Activated CD4-positive, alpha-beta memory T cell treated with anti-CD3 and anti-CD28 coated beads for 36 hours (primary cell): ENCODE results near the gene RPL39L. TPM values are rescaled to one million over a fixed set of nuclear protein-coding genes. Genes with fewer than 3 reads are reported as not detected.

Experiments
- CTCF ChIA-PET: fragments of 350-600 bp; sonication (Branson Sonifier 250); formaldehyde crosslinking; loops from one replicate; lab custom pipeline; 2021; ENCODE audit warnings: antibody characterized with exemption, inconsistent platforms; lab: Charles Lee
- POLR2A ChIA-PET: fragments of 350-600 bp; sonication (Branson Sonifier 250); formaldehyde crosslinking; loops from one replicate; lab custom pipeline; 2021; ENCODE audit warnings: antibody characterized with exemption; lab: Charles Lee
- DNase-seq: peaks from one replicate; pipeline ENCODE4 v3.0.0-alpha.2; 2020
- H3K27ac Mint-ChIP-seq: one replicate; pipeline ENCODE4 v1.8.0; 2021; ENCODE audit warnings: mixed read lengths
- H3K27me3 Mint-ChIP-seq: one replicate; pipeline ENCODE4 v1.8.0; 2021; ENCODE audit warnings: mixed read lengths
- H3K36me3 Mint-ChIP-seq: one replicate; pipeline ENCODE4 v1.8.0; 2021; ENCODE audit warnings: mixed read lengths
- H3K4me1 Mint-ChIP-seq: one replicate; pipeline ENCODE4 v1.8.0; 2021; ENCODE audit warnings: low read depth, mixed read lengths
- H3K4me3 Mint-ChIP-seq: one replicate; pipeline ENCODE4 v1.8.0; 2021; ENCODE audit warnings: mild to moderate bottlenecking, mixed read lengths
- H3K9me3 Mint-ChIP-seq: one replicate; pipeline ENCODE4 v1.8.0; 2021; ENCODE audit warnings: mixed read lengths
- intact Hi-C: fragments of 100-400 bp; cut with micrococcal nuclease; formaldehyde crosslinking; loops from one replicate; pipeline ENCODE4 v1.15.1; 2023
- total RNA-seq, 2 experiments: library from RNA; stranded (reverse); gene quantifications; one replicate each; pipeline ENCODE4 v1.2.3, GENCODE V29; 2021

Gene RPL39L
- total RNA-seq, 2 experiments from 2014 or later, result 22.5 to 25.2 TPM

GRCh38 chr3:187167777-187168176 lies 28.5 kb upstream of the RPL39L start:
- Mint-ChIP-seq H3K27ac (no peak overlapping the region), H3K4me3 (no peak overlapping the region), H3K4me1 (peaks cover 8% of the 10 kb centered on the region), H3K27me3 (no peaks in the 10 kb centered on the region), H3K36me3 (no peaks in the 10 kb centered on the region), H3K9me3 (no peaks in the 10 kb centered on the region)
- no peak for DNase-seq
- ChIA-PET CTCF (interaction anchor here (0.7 to 8.2 kb wide), 2 partner anchors 55 to 935 kb away, joined by 3 to 177 read pairs; no protein-coding TSS in a partner anchor), POLR2A (no interaction called here)
- intact Hi-C loops, result loop anchor here (10.0 kb wide), 1 partner anchor 233 kb away; the partner anchor contains the start of gene ST6GAL1

- CTCF ChIA-PET, result interaction anchor here (0.6 to 8.2 kb wide), 5 partner anchors 16 to 666 kb away, joined by 3 to 177 read pairs (median 4); no protein-coding TSS in a partner anchor
- H3K9me3 Mint-ChIP-seq, result no peaks in the 10 kb centered on the region
- no peaks in the 10 kb centered on the region for H3K36me3 Mint-ChIP-seq
- H3K4me1 Mint-ChIP-seq, result peaks cover 8% of the 10 kb centered on the region
- DNase-seq, result no peak
- POLR2A ChIA-PET, result no interaction called here
- H3K27me3 Mint-ChIP-seq, result no peaks in the 10 kb centered on the region
- no peak overlapping the region for H3K27ac Mint-ChIP-seq
- intact Hi-C loops, result loop anchor here (10.0 kb wide), 1 partner anchor 232 kb away; the partner anchor contains the start of gene ST6GAL1
- H3K4me3 Mint-ChIP-seq, result no peak overlapping the region
Measured at GRCh38 chr3:187166750-187167149, 27.5 kb upstream of the RPL39L start.

- intact Hi-C loops, result loop anchor here (1.0 to 10.0 kb wide), 3 partner anchors 52 to 316 kb away; partner anchors contain the start of gene ST6GAL1
Measured at GRCh38 chr3:187165144-187165543, 25.8 kb upstream of the RPL39L start.

GRCh38 chr3:187162265-187162953 lies 23.1 kb upstream of the RPL39L start:
- ChIA-PET CTCF (interaction anchor here (0.6 to 8.2 kb wide), 8 partner anchors 10 to 312 kb away, joined by 3 to 177 read pairs (median 17); partner anchors contain the start of gene RPL39L), POLR2A (no interaction called here)
- intact Hi-C loops, result loop anchor here (10.0 kb wide), 1 partner anchor 228 kb away; the partner anchor contains the start of gene ST6GAL1
- H3K27ac Mint-ChIP-seq, result no peak overlapping the region
- H3K36me3 Mint-ChIP-seq, result no peaks in the 10 kb centered on the region
- H3K4me3 Mint-ChIP-seq, result no peak overlapping the region
- DNase-seq, result no peak
- peaks cover 3% of the 10 kb centered on the region for H3K27me3 Mint-ChIP-seq
- peaks cover 11% of the 10 kb centered on the region for H3K9me3 Mint-ChIP-seq
- no peaks in the 10 kb centered on the region for H3K4me1 Mint-ChIP-seq

More at GRCh38 chr3:187165144-187165543, 25.8 kb upstream of the RPL39L start:
- Mint-ChIP-seq H3K4me3 (no peak overlapping the region), H3K27me3 (peaks cover 3% of the 10 kb centered on the region), H3K27ac (no peak overlapping the region), H3K36me3 (no peaks in the 10 kb centered on the region), H3K9me3 (no peaks in the 10 kb centered on the region), H3K4me1 (peaks cover 3% of the 10 kb centered on the region)
- DNase-seq, result peak; percentile 20
- ChIA-PET CTCF (interaction anchor here (0.6 to 8.2 kb wide), 44 partner anchors 9 to 1868 kb away, joined by 3 to 177 read pairs (median 4); partner anchors contain the start of gene RPL39L), POLR2A (interaction anchor here (0.6 to 0.7 kb wide), 5 partner anchors 15 to 540 kb away, joined by 3 to 5 read pairs (median 4); no protein-coding TSS in a partner anchor)

GRCh38 chr3:187161556-187161955 lies 22.3 kb upstream of the RPL39L start:
- ChIA-PET POLR2A (no interaction called here), CTCF (interaction anchor here (2.3 to 4.0 kb wide), 3 partner anchors 11 to 48 kb away, joined by 17 to 66 read pairs (median 25); partner anchors contain the start of gene RPL39L)
- intact Hi-C loops, result loop anchor here (10.0 kb wide), 1 partner anchor 227 kb away; the partner anchor contains the start of gene ST6GAL1
- Mint-ChIP-seq H3K4me1 (no peaks in the 10 kb centered on the region), H3K27ac (no peak overlapping the region), H3K4me3 (no peak overlapping the region), H3K27me3 (peaks cover 3% of the 10 kb centered on the region), H3K36me3 (no peaks in the 10 kb centered on the region), H3K9me3 (peaks cover 11% of the 10 kb centered on the region)
- no peak for DNase-seq

- Mint-ChIP-seq H3K4me3 (no peak overlapping the region), H3K36me3 (peaks cover 2% of the 10 kb centered on the region), H3K4me1 (no peaks in the 10 kb centered on the region), H3K27me3 (peaks cover 6% of the 10 kb centered on the region), H3K9me3 (peaks cover 3% of the 10 kb centered on the region), H3K27ac (no peak overlapping the region)
- peak; percentile 81 for DNase-seq
- CTCF ChIA-PET, result interaction anchor here (0.6 to 5.5 kb wide), 27 partner anchors 9 to 351 kb away, joined by 3 to 174 read pairs (median 6); partner anchors contain the start of gene RPL39L
- intact Hi-C loops, result loop anchor here (1.0 kb wide), 2 partner anchors 37 to 301 kb away; no protein-coding TSS in a partner anchor
- POLR2A ChIA-PET, result interaction anchor here (1.4 kb wide), 1 partner anchor 12 kb away, joined by 4 read pairs; the partner anchor contains the start of gene RPL39L
Measured at GRCh38 chr3:187150599-187150998, 11.3 kb upstream of the RPL39L start.

- intact Hi-C loops, result loop anchor here (1.0 kb wide), 2 partner anchors 37 to 301 kb away; no protein-coding TSS in a partner anchor
- DNase-seq, result no peak
- H3K27ac Mint-ChIP-seq, result no peak overlapping the region
- H3K4me1 Mint-ChIP-seq, result no peaks in the 10 kb centered on the region
- no peak overlapping the region for H3K4me3 Mint-ChIP-seq
- peaks cover 4% of the 10 kb centered on the region for H3K36me3 Mint-ChIP-seq
- H3K9me3 Mint-ChIP-seq, result peaks cover 8% of the 10 kb centered on the region
- H3K27me3 Mint-ChIP-seq, result peaks cover 6% of the 10 kb centered on the region
- ChIA-PET CTCF (interaction anchor here (0.6 to 5.5 kb wide), 27 partner anchors 10 to 351 kb away, joined by 3 to 174 read pairs (median 6); partner anchors contain the start of gene RPL39L), POLR2A (interaction anchor here (0.6 to 1.4 kb wide), 2 partner anchors 11 to 15 kb away, joined by 4 read pairs; partner anchors contain the start of gene RPL39L)
Measured at GRCh38 chr3:187150186-187150585, 10.9 kb upstream of the RPL39L start.

- H3K36me3 Mint-ChIP-seq, result peaks cover 17% of the 10 kb centered on the region
- ChIA-PET POLR2A (no interaction called here), CTCF (interaction anchor here (2.5 kb wide), 1 partner anchor 32 kb away, joined by 14 read pairs; no protein-coding TSS in a partner anchor)
Measured at GRCh38 chr3:187146389-187146788, 7.1 kb upstream of the RPL39L start.

GRCh38 chr3:187145149-187145895 lies 6.0 kb upstream of the RPL39L start:
- no peaks in the 10 kb centered on the region for H3K27me3 Mint-ChIP-seq
- peaks cover 17% of the 10 kb centered on the region for H3K36me3 Mint-ChIP-seq
- no peaks in the 10 kb centered on the region for H3K4me1 Mint-ChIP-seq
- POLR2A ChIA-PET, result no interaction called here
- intact Hi-C loops, result no loop called here
- DNase-seq, result no peak
- peaks cover 29% of the 10 kb centered on the region for H3K9me3 Mint-ChIP-seq
- H3K4me3 Mint-ChIP-seq, result no peak overlapping the region
- H3K27ac Mint-ChIP-seq, result no peak overlapping the region
- CTCF ChIA-PET, result interaction anchor here (1.0 to 2.5 kb wide), 2 partner anchors 23 to 31 kb away, joined by 3 to 14 read pairs; no protein-coding TSS in a partner anchor

More at GRCh38 chr3:187146389-187146788, 7.1 kb upstream of the RPL39L start:
- no peak for DNase-seq
- intact Hi-C loops, result no loop called here
- Mint-ChIP-seq H3K4me1 (no peaks in the 10 kb centered on the region), H3K27me3 (peaks cover 4% of the 10 kb centered on the region), H3K4me3 (no peak overlapping the region), H3K27ac (no peak overlapping the region), H3K9me3 (peaks cover 29% of the 10 kb centered on the region)

GRCh38 chr3:187139895-187140253 lies 578 bp upstream of the RPL39L start:
- peak overlapping the region; percentile 93 for H3K27ac Mint-ChIP-seq
- H3K27me3 Mint-ChIP-seq, result no peaks in the 10 kb centered on the region
- H3K9me3 Mint-ChIP-seq, result peaks cover 28% of the 10 kb centered on the region
- no peak for DNase-seq
- peaks cover 22% of the 10 kb centered on the region for H3K4me1 Mint-ChIP-seq
- ChIA-PET CTCF (interaction anchor here (0.6 to 4.5 kb wide), 43 partner anchors 10 to 1196 kb away, joined by 3 to 86 read pairs (median 5); partner anchors contain the start of gene ST6GAL1), POLR2A (interaction anchor here (0.8 to 1.6 kb wide), 7 partner anchors 10 to 569 kb away, joined by 3 to 5 read pairs (median 4); partner anchors contain the start of gene DNAJB11)
- H3K36me3 Mint-ChIP-seq, result peaks cover 28% of the 10 kb centered on the region
- intact Hi-C loops, result loop anchor here (1.0 to 5.0 kb wide), 6 partner anchors 10 to 257 kb away; partner anchors contain the start of gene ST6GAL1
- H3K4me3 Mint-ChIP-seq, result peak overlapping the region; percentile 91

- H3K36me3 Mint-ChIP-seq, result peaks cover 18% of the 10 kb centered on the region
- DNase-seq, result peak; percentile 36
- ChIA-PET POLR2A (no interaction called here), CTCF (interaction anchor here (3.5 to 4.5 kb wide), 2 partner anchors 7 to 13 kb away, joined by 19 to 58 read pairs; no protein-coding TSS in a partner anchor)
- H3K4me1 Mint-ChIP-seq, result peaks cover 31% of the 10 kb centered on the region
- peaks cover 12% of the 10 kb centered on the region for H3K9me3 Mint-ChIP-seq
- H3K27ac Mint-ChIP-seq, result no peak overlapping the region
- H3K4me3 Mint-ChIP-seq, result no peak overlapping the region
- H3K27me3 Mint-ChIP-seq, result no peaks in the 10 kb centered on the region
- intact Hi-C loops, result loop anchor here (5.0 kb wide), 2 partner anchors 185 to 205 kb away; partner anchors contain the start of gene ST6GAL1
Measured at GRCh38 chr3:187136936-187137335, 2.4 kb downstream of the RPL39L start.
